AG04450 (cell line): ENCODE measurements around the gene SLC12A9. TPM values are rescaled to one million over a fixed set of nuclear protein-coding genes. Genes with fewer than 3 reads are reported as not detected.

Experiments
- CTCF ChIA-PET: fragments of 300-600, 350-600 bp; formaldehyde crosslinking; extraction: SDS; loops from one replicate; lab custom pipeline; 2022; ENCODE audit warnings: antibody characterized with exemption, inconsistent platforms; lab: Charles Lee
- POLR2A ChIA-PET: fragments of 350-600 bp; formaldehyde crosslinking; extraction: SDS; loops from one replicate; lab custom pipeline; 2021; ENCODE audit warnings: antibody characterized with exemption, inconsistent platforms; lab: Yijun Ruan, JAX
- DNase-seq: peaks from one replicate; pipeline ENCODE4 v3.0.0-alpha.2; 2011; ENCODE audit warnings: low read depth, low spot score
- H3K27ac ChIP-seq: one replicate; pipeline ENCODE4 v1.5.1; 2012; ENCODE audit warnings: low read depth, low read length, control low read depth
- H3K27me3 ChIP-seq: one replicate; pipeline ENCODE4 v1.6.0; 2012; ENCODE audit warnings: low read length; ENCODE audit not compliant: control insufficient read depth, insufficient read depth
- H3K4me3 ChIP-seq: 2 replicates; pipeline ENCODE4 v1.5.1; 2011; ENCODE audit warnings: mild to moderate bottlenecking, low read depth, low read length, control low read depth
- H3K9me3 ChIP-seq: 2 replicates; pipeline ENCODE4 v1.5.1; 2012; ENCODE audit warnings: low read length; ENCODE audit not compliant: control insufficient read depth, insufficient read depth
- CTCF ChIP-seq: IDR thresholded peaks from 2 replicates; pipeline ENCODE4 v1.5.1; 2011; ENCODE audit warnings: low read depth, low read length, control low read depth, inconsistent platforms
- polyA minus RNA-seq: library from RNA; depleted of rRNA, polyadenylated mRNA; stranded (reverse); fragments of >200 nt; gene quantifications from 2 replicates; pipeline ENCODE4 v1.2.3, GENCODE V29; 2011; rRNA and poly(A)+ RNA removed
- polyA plus RNA-seq: library from polyadenylated mRNA; depleted of rRNA; stranded (reverse); fragments of >200 nt; gene quantifications from 2 replicates; pipeline ENCODE4 v1.2.3, GENCODE V29; 2011; rRNA removed

SLC12A9 gene
- polyA plus RNA-seq: 10.8 and 11.2 TPM in 2 replicates
- polyA minus RNA-seq: 16.0 and 17.3 TPM in 2 replicates

DNA sequence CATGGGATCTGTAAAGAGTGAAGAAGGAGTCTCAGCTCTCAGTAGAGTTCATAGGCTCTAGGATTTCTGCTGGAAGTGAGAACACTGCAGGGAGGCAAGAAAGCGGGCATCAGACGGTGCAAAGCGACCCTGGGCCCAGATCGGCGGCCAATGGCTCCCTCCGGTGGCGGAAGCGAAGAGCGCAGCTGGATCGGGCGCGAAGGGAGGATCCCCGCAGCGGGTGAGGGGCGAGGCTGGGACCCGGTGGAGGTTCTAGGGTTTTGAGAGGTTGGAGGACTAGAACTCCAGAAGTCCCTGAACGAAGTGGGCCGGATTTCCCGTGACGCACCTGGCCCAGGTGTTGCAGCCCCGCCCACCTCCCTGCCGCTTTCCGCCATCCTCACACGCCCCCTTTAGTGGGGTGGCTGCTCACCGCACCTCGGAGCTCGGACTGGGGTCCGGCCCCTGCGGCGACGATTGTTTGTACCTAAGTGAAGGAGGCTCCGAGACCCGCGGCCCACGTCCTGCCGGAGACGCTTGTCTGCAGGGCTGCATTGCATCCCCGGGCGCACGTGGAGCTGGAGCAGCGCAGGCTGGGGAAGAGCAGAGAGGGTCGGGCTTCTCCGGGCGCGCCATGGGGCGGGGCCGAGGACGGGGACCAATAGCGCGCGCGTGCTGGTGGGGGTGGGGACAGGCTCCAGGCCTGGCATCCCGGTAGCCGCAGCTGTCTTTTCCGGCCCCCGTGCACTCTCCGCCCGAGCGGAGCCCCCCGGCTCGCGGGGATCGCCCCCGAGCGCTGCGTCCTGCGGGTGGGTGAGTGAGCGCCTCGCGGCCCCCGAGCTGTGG, at the start of gene SLC12A9:
TSS of gene SLC12A9 (plus strand) at position 666 of the 825 bp plus-strand sequence. CDS start 1,485 bp downstream, outside the sequence.
- ChIA-PET POLR2A (interaction anchor here (0.6 to 3.3 kb wide), 16 partner anchors 15 to 292 kb away, joined by 3 to 17 read pairs (median 4); partner anchors contain the start of genes EPHB4, EPO, POP7 and SRRT), CTCF (interaction anchor here (0.6 to 5.3 kb wide), 42 partner anchors 10 to 387 kb away, joined by 3 to 165 read pairs (median 4); partner anchors contain the start of genes EPHB4, EPO, FBXO24 and MOSPD3)
- Histone ChIP-seq H3K27me3 (no peaks in the 10 kb centered on the region), H3K9me3 (no peaks in the 10 kb centered on the region), H3K27ac (no peak within 1 kb of the TSS), H3K4me3 (peak within 1 kb of the TSS; percentile 83)
- DNase-seq: peak; percentile 73
- peak; percentile 89 for TF ChIP-seq CTCF

DNA sequence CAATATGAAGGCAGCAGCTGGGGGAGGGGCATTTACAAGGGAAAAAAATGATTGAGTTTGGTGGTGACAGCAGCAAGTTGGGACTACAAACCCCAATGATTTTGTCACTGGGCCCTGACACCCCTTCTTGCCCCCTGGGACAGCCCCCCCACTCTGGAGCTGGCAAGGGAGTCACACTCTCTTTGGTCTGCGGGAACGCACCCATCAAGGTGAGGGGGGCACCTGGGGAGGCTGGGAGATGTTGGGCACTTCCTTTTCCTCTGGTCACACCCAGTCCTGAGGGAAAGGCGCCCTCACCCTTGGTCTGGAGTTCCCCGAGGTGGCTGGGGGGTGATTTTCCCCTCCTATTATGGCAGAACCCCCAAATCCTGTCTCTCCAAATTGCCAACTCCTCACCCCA, 49.6 kb upstream of the SLC12A9 start:
- POLR2A ChIA-PET: interaction anchor here (1.4 kb wide), 1 partner anchor 49 kb away, joined by 9 read pairs; the partner anchor contains the start of gene SLC12A9
- no peak for DNase-seq
- CTCF ChIA-PET: interaction anchor here (0.5 to 2.3 kb wide), 3 partner anchors 23 to 103 kb away, joined by 3 to 11 read pairs (median 5); partner anchors contain the start of gene POP7
- no peak overlapping the region for H3K4me3 ChIP-seq
- H3K9me3 ChIP-seq: no peaks in the 10 kb centered on the region; the same call in 1 of the 2 replicates
- H3K27me3 ChIP-seq: no peaks in the 10 kb centered on the region
- H3K27ac ChIP-seq: peak overlapping the region; percentile 73
- no peak for TF ChIP-seq CTCF

GRCh38 chr7:100803398-100804161, 48.9 kb upstream of the SLC12A9 start:
- H3K27me3 ChIP-seq: no peaks in the 10 kb centered on the region
- H3K27ac ChIP-seq: peak overlapping the region; percentile 73
- POLR2A ChIA-PET: interaction anchor here (0.5 to 0.8 kb wide), 8 partner anchors 8 to 1244 kb away, joined by 3 to 13 read pairs (median 4); partner anchors contain the start of genes EPHB4, POP7 and SRRT
- CTCF ChIA-PET: interaction anchor here (0.5 to 2.3 kb wide), 4 partner anchors 24 to 103 kb away, joined by 3 to 11 read pairs (median 4); partner anchors contain the start of genes POP7 and SLC12A9
- no peaks in the 10 kb centered on the region; the same call in 1 of the 2 replicates for H3K9me3 ChIP-seq
- DNase-seq: peak; percentile 63
- no peak overlapping the region for H3K4me3 ChIP-seq
- TF ChIP-seq CTCF: no peak

- DNase-seq: no peak
- CTCF ChIA-PET: interaction anchor here (2.3 kb wide), 1 partner anchor 99 kb away, joined by 11 read pairs; the partner anchor contains the start of gene POP7
These were observed 47.7 kb upstream of the SLC12A9 start for GRCh38 chr7:100804681-100805431.

More at GRCh38 chr7:100804681-100805431, 47.7 kb upstream of the SLC12A9 start:
- POLR2A ChIA-PET: interaction anchor here (0.5 to 0.7 kb wide), 2 partner anchors 11 to 322 kb away, joined by 3 to 4 read pairs; no protein-coding TSS in a partner anchor
- Histone ChIP-seq H3K27me3 (no peaks in the 10 kb centered on the region), H3K4me3 (no peak overlapping the region), H3K27ac (no peak overlapping the region), H3K9me3 (no peaks in the 10 kb centered on the region; the same call in 1 of the 2 replicates)
- TF ChIP-seq CTCF: no peak
